Endothelial cell of umbilical vein (primary cell): ENCODE measurements around the gene TNRC6C. TPM values are rescaled to one million over a fixed set of nuclear protein-coding genes. Genes with fewer than 3 reads are reported as not detected.
"Not testable (repeated sequence)": the region's sequence is repeated elsewhere in the genome, so short reads cannot be mapped to it uniquely, and the experiment has no call there.

Source experiments
- BruUV-seq: library from RNA; stranded (reverse); fragments of 400-500 nt; replicated peaks from 2 replicates; lab custom pipeline; 2021; lab: Mats Ljungman, UMichigan
- CTCF ChIA-PET: fragments of 300-600, 350-600 bp; sonication (Branson Sonifier 250); formaldehyde crosslinking; loops from one replicate; lab custom pipeline; 2021; ENCODE audit warnings: antibody characterized with exemption, inconsistent platforms; lab: Charles Lee
- POLR2A ChIA-PET: fragments of 300-600, 350-600 bp; sonication (Branson Sonifier 250); formaldehyde crosslinking; loops from one replicate; lab custom pipeline; 2021; ENCODE audit warnings: antibody characterized with exemption, inconsistent platforms; lab: Charles Lee
- DNase-seq: peaks from one replicate; pipeline ENCODE4 v3.0.0-alpha.2; 2011; ENCODE audit warnings: low read depth, low spot score
- FAIRE-seq: peaks from 2 replicates; lab custom pipeline; 2011; peaks lifted over from hg19 to GRCh38; lab: Jason Lieb, UNC
- H2AFZ ChIP-seq: 2 replicates; pipeline ENCODE4 v1.6.0; 2012; ENCODE audit warnings: low read depth, low read length, control low read depth, inconsistent platforms
- H3K27ac ChIP-seq: 2 replicates; pipeline ENCODE4 v1.5.1; 2011; ENCODE audit warnings: low read depth, mild to moderate bottlenecking, control low read depth, low read length, moderate library complexity; ENCODE audit not compliant: insufficient read depth
- H3K27me3 ChIP-seq, 2 experiments: 2 replicates each; pipeline versions ENCODE4 v1.6.0 to v1.6.1; 2011; ENCODE audit warnings: low read length in 2 of 2, mixed read lengths in 1 of 2; ENCODE audit not compliant: control insufficient read depth in 2 of 2, insufficient read depth in 2 of 2
- H3K36me3 ChIP-seq, 2 experiments: 2 replicates in 1 of 2; 3 replicates in 1 of 2; pipeline ENCODE4 v1.5.1; 2011; ENCODE audit warnings: low read length in 2 of 2, mild to moderate bottlenecking in 1 of 2, moderate library complexity in 1 of 2; ENCODE audit not compliant: control insufficient read depth in 2 of 2, insufficient read depth in 2 of 2; ENCODE audit errors: extremely low read depth in 1 of 2
- H3K4me1 ChIP-seq: 3 replicates; pipeline ENCODE4 v1.5.1; 2011; ENCODE audit warnings: mild to moderate bottlenecking, low read length; ENCODE audit not compliant: control insufficient read depth, insufficient read depth; ENCODE audit errors: extremely low read depth
- H3K4me2 ChIP-seq: 2 replicates; pipeline ENCODE4 v1.6.1; 2011; ENCODE audit warnings: low read length, control low read depth, mixed read lengths; ENCODE audit not compliant: insufficient read depth
- H3K4me3 ChIP-seq, 3 experiments: fragments of 200-600 bp in 1 of 3; sonication (generic), shearing (Covaris generic) in 1 of 3; replicated peaks in 1 of 3; 2 replicates each; pipeline ENCODE4 v1.5.1; 2011 to 2016; ENCODE audit warnings: control low read depth in 3 of 3, low read length in 3 of 3, mild to moderate bottlenecking in 2 of 3, inconsistent platforms in 1 of 3, low read depth in 1 of 3, moderate library complexity in 1 of 3; ENCODE audit not compliant: insufficient read depth in 1 of 3
- H3K79me2 ChIP-seq: 2 replicates; pipeline ENCODE4 v1.6.0; 2012; ENCODE audit warnings: low read length, inconsistent platforms; ENCODE audit not compliant: control insufficient read depth, insufficient read depth
- H3K9ac ChIP-seq: replicated peaks from 2 replicates; pipeline ENCODE3; 2011; ENCODE audit warnings: low read length, control low read depth; ENCODE audit not compliant: insufficient read depth; ENCODE audit errors: extremely low read depth
- H3K9me1 ChIP-seq: replicated peaks from 3 replicates; pipeline ENCODE4 v1.6.0; 2011; ENCODE audit warnings: mild to moderate bottlenecking, low read length; ENCODE audit not compliant: control insufficient read depth, insufficient read depth; ENCODE audit errors: extremely low read depth
- H3K9me3 ChIP-seq: replicated peaks from 2 replicates; pipeline ENCODE4 v1.5.1; 2012; ENCODE audit warnings: low read length, inconsistent platforms; ENCODE audit not compliant: control insufficient read depth, insufficient read depth
- H4K20me1 ChIP-seq: replicated peaks from 2 replicates; pipeline ENCODE3; 2011; ENCODE audit warnings: mild to moderate bottlenecking, low read length; ENCODE audit not compliant: control insufficient read depth, insufficient read depth; ENCODE audit errors: extremely low read depth
- FOS ChIP-seq: IDR thresholded peaks from 2 replicates; pipeline ENCODE4 v1.6.1; 2011; ENCODE audit warnings: mild to moderate bottlenecking, low read length, moderate library complexity, borderline replicate concordance; ENCODE audit not compliant: insufficient read depth
- dilution Hi-C: fragments of 300-500 bp; cut with MboI; formaldehyde crosslinking; loops from one replicate; pipeline ENCODE4 v1.15.0; 2019; ENCODE audit warnings: low sequenced_read_pairs; ENCODE audit not compliant: extremely low pct_ligation_motif_present
- intact Hi-C: fragments of 100-400 bp; cut with micrococcal nuclease; formaldehyde crosslinking; loops from one replicate; pipeline ENCODE4 v1.10.0; 2022
- polyA plus RNA-seq, 4 experiments: library from polyadenylated mRNA; depleted of rRNA in 3 of 4; stranded (reverse) in 3 of 4; unstranded in 1 of 4; fragments of >200 nt; gene quantifications; 2 replicates each; pipeline versions ENCODE4 v1.2.1 to v1.2.3, GENCODE V29; 2011 to 2012; ENCODE audit warnings: missing spikeins in 1 of 4
- total RNA-seq: library from RNA; stranded (reverse); gene quantifications from 2 replicates; pipeline ENCODE4 v1.2.3, GENCODE V29; 2021

TNRC6C gene
- total and polyA plus RNA-seq, 2 donors (not counting 3 experiments of a cell fraction or from before 2014, with no cell fraction given), result 2.1 to 17.5 TPM

GRCh38 chr17:78081551-78081950 is 123.0 kb downstream of the TNRC6C start:
- POLR2A ChIA-PET, result no interaction called here
- DNase-seq (no peak), FAIRE-seq (no peak)
- H3K36me3 ChIP-seq, result peaks cover 3 to 19% of the 10 kb centered on the region in 2 experiments
- H3K4me1 ChIP-seq, result no peaks in the 10 kb centered on the region
- CTCF ChIA-PET, result no interaction called here
- no peak overlapping the region for H3K4me3 ChIP-seq
- H3K9me3 ChIP-seq, result no peaks in the 10 kb centered on the region
- H3K79me2 ChIP-seq, result no peaks in the 10 kb centered on the region
- no peak overlapping the region for H3K27ac ChIP-seq
- H3K9me1 ChIP-seq, result no peaks in the 10 kb centered on the region
- no peak overlapping the region for H3K4me2 ChIP-seq
- BruUV-seq, result no TSS peak
- H3K9ac ChIP-seq, result no peak overlapping the region
- no peak overlapping the region for H2AFZ ChIP-seq
- intact Hi-C loops, result no loop called here
- no peaks in the 10 kb centered on the region for H3K27me3 ChIP-seq
- dilution Hi-C loops, result no loop called here
- H4K20me1 ChIP-seq, result no peaks in the 10 kb centered on the region
- TF ChIP-seq FOS, result no peak

GRCh38 chr17:78082355-78082872 is 123.9 kb downstream of the TNRC6C start:
- H3K4me2 ChIP-seq, H3K27me3 ChIP-seq, H3K4me1 ChIP-seq, H3K9ac ChIP-seq, POLR2A ChIA-PET, H3K27ac ChIP-seq, BruUV-seq, dilution Hi-C loops, H3K9me3 ChIP-seq, DNase-seq, H3K79me2 ChIP-seq, FAIRE-seq, H4K20me1 ChIP-seq, intact Hi-C loops, H2AFZ ChIP-seq, H3K4me3 ChIP-seq, H3K9me1 ChIP-seq: not testable (repeated sequence)
- CTCF ChIA-PET, result interaction anchor here (3.2 kb wide), 1 partner anchor 168 kb away, joined by 49 read pairs; no protein-coding TSS in a partner anchor
- peaks cover 3 to 20% of the 10 kb centered on the region in 2 experiments for H3K36me3 ChIP-seq
